Endothelial cell (in vitro differentiated cells): ENCODE results near the gene MCHR1. TPM values are rescaled to one million over a fixed set of nuclear protein-coding genes. Genes with fewer than 3 reads are reported as not detected.

Experiments
- DNase-seq: peaks from one replicate; pipeline ENCODE4 v3.0.0; 2021; ENCODE audit warnings: low spot score
- H3K27ac Mint-ChIP-seq: one replicate; pipeline ENCODE4 v1.8.0; 2021; ENCODE audit warnings: mixed read lengths, inconsistent platforms; ENCODE audit not compliant: unreplicated experiment
- H3K27me3 Mint-ChIP-seq: one replicate; pipeline ENCODE4 v1.8.0; 2021; ENCODE audit warnings: mild to moderate bottlenecking, moderate library complexity, mixed read lengths, inconsistent platforms; ENCODE audit not compliant: unreplicated experiment
- H3K36me3 Mint-ChIP-seq: one replicate; pipeline ENCODE4 v1.8.0; 2021; ENCODE audit warnings: mild to moderate bottlenecking, low read depth, mixed read lengths, inconsistent platforms; ENCODE audit not compliant: unreplicated experiment
- H3K4me1 Mint-ChIP-seq: one replicate; pipeline ENCODE4 v1.8.0; 2021; ENCODE audit warnings: mild to moderate bottlenecking, mixed read lengths, inconsistent platforms; ENCODE audit not compliant: unreplicated experiment
- H3K4me3 Mint-ChIP-seq: one replicate; pipeline ENCODE4 v1.8.0; 2021; ENCODE audit warnings: mild to moderate bottlenecking, mixed read lengths, inconsistent platforms; ENCODE audit not compliant: unreplicated experiment
- H3K9me3 Mint-ChIP-seq: one replicate; pipeline ENCODE4 v1.8.0; 2021; ENCODE audit warnings: mixed read lengths, inconsistent platforms; ENCODE audit not compliant: unreplicated experiment
- total RNA-seq: library from RNA; stranded (reverse); fragmentation: NEBNext Ultra II Directional; extraction: Animal tissue kit (Norgen Biotek cat#: 25700); gene quantifications from one replicate; pipeline ENCODE4 v1.2.1, GENCODE V29; 2021; ENCODE audit not compliant: unreplicated experiment
- TF ChIP-seq, protein P1 (sequence below): fragments of 200-600 bp; sonication (generic); IDR thresholded peaks from one replicate; pipeline ENCODE4 v1.5.0; 2021; ENCODE audit warnings: antibody characterized with exemption; ENCODE audit not compliant: unreplicated experiment

MCHR1 gene
- total RNA-seq, 1 donor from 2014 or later: 6.6 TPM

DNA sequence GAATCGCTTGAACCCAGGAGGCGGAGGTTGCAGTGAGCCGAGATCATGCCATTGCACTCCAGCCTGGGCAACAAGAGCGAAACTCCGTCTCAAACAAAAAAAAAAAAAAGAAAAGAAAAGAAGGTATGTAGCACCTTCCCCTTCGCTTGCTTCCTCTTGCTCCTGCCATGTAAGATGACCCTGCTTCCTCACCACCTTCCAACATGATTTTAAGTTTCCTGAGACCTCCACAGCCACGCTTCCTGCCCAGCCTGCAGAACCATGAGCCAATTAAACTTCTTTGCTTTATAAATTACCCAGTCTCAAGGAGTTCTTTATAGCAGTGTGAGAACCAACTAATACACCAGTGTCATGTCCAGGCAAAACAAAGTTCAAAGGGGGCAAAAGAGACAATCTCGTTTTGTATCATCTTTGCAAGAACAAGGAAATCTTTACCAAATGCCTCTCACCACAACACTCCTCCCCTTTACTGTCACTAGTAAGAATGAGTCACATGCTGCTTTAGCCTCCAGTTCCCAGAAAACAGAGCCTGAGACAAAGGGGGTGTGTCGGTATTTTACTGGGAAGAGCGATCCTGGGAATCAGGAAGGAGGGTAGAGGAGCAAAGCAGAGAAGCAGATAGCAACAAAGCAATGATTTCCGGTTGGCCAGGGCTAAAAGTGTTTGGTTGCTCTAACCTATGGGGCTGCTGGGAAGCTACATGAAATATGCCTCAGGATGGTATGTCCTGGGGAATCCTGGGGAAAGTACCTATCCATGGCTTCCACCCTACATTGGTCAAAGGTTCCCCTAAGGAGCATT is 10.5 kb upstream of the MCHR1 start:
- DNase-seq: peak; percentile 21
- peaks cover 54% of the 10 kb centered on the region for H3K4me1 Mint-ChIP-seq
- H3K36me3 Mint-ChIP-seq: no peaks in the 10 kb centered on the region
- TF ChIP-seq, protein P1, sequence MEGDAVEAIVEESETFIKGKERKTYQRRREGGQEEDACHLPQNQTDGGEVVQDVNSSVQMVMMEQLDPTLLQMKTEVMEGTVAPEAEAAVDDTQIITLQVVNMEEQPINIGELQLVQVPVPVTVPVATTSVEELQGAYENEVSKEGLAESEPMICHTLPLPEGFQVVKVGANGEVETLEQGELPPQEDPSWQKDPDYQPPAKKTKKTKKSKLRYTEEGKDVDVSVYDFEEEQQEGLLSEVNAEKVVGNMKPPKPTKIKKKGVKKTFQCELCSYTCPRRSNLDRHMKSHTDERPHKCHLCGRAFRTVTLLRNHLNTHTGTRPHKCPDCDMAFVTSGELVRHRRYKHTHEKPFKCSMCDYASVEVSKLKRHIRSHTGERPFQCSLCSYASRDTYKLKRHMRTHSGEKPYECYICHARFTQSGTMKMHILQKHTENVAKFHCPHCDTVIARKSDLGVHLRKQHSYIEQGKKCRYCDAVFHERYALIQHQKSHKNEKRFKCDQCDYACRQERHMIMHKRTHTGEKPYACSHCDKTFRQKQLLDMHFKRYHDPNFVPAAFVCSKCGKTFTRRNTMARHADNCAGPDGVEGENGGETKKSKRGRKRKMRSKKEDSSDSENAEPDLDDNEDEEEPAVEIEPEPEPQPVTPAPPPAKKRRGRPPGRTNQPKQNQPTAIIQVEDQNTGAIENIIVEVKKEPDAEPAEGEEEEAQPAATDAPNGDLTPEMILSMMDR: no peak
- H3K9me3 Mint-ChIP-seq: no peaks in the 10 kb centered on the region
- peak overlapping the region; percentile 89 for H3K27ac Mint-ChIP-seq
- peak overlapping the region; percentile 16 for H3K4me3 Mint-ChIP-seq
- peaks cover 4% of the 10 kb centered on the region for H3K27me3 Mint-ChIP-seq

DNA sequence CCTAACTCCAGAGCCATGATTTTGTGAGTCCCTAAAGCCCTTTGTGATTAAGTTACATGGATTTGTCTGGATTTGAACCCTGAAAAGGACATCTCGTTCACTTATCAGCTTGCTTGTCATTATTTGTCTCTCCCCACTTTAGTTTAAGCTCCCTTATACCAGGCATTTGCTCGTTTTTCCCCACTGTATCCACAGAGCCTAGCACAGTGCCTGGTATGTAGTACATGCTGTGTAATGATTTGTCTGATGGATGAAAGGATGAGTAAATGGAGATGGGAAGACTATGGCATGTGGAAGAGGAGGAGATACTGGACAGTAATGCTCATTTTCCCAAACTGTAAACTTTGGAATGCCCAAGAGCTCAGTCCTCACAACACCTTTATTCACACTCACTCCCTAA is 9.2 kb upstream of the MCHR1 start:
- no peaks in the 10 kb centered on the region for H3K36me3 Mint-ChIP-seq
- H3K4me3 Mint-ChIP-seq: peak overlapping the region; percentile 4
- TF ChIP-seq, protein P1: no peak
- peaks cover 4% of the 10 kb centered on the region for H3K27me3 Mint-ChIP-seq
- H3K4me1 Mint-ChIP-seq: peaks cover 60% of the 10 kb centered on the region
- H3K27ac Mint-ChIP-seq: peak overlapping the region; percentile 89
- H3K9me3 Mint-ChIP-seq: no peaks in the 10 kb centered on the region
- DNase-seq: no peak

DNA sequence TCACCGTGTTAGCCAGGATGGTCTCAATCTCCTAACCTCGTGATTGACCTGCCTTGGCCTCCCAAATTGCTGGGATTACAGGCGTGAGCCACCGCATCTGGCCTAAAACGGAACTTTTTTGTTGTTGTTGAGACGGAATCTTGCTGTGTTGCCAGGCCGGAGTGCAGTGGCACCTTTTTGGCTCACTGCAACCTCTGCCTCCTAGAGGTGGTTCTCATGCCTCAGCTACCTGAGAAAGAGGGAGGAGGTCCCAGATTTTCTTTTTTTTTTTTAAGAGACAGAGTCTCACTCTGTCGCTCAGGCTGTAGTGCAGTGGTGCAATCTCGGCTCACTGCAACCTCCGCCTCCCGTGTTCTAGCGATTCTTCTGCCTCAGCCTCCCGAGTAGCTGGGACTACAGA is 7.9 kb upstream of the MCHR1 start:
- H3K4me1 Mint-ChIP-seq: peaks cover 64% of the 10 kb centered on the region
- peak overlapping the region; percentile 94 for H3K27ac Mint-ChIP-seq
- no peak for DNase-seq
- H3K27me3 Mint-ChIP-seq: peaks cover 6% of the 10 kb centered on the region
- TF ChIP-seq, protein P1: no peak
- no peaks in the 10 kb centered on the region for H3K9me3 Mint-ChIP-seq
- no peaks in the 10 kb centered on the region for H3K36me3 Mint-ChIP-seq
- H3K4me3 Mint-ChIP-seq: no peak overlapping the region

DNA sequence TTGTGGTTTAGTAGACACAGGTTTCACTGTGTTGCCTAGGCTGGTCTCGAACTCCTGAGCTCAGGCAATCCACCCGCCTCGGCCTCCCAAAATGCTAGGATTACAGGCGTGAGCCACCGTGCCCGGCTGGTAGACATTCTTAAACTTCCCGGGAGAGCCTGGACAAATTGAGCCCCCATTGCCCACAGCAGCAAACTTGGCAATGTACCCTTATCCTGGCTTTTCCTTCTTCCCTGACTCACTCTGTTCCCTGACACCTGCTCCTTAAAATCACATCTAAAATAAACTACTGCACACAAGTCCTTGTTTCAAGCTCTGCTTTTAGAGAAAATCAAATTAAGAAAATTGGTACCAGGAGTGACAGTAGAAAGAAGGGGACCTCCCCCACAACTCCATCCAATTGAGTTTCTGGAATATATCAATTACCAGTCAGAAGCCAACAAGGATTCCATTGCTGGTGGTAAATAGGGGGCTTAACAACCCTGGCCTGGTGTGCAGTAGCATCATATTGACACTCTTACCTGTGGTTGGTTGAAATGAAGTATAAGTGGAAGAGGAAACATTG is 7.4 kb upstream of the MCHR1 start:
- DNase-seq: no peak
- no peaks in the 10 kb centered on the region for H3K9me3 Mint-ChIP-seq
- TF ChIP-seq, protein P1: no peak

DNA sequence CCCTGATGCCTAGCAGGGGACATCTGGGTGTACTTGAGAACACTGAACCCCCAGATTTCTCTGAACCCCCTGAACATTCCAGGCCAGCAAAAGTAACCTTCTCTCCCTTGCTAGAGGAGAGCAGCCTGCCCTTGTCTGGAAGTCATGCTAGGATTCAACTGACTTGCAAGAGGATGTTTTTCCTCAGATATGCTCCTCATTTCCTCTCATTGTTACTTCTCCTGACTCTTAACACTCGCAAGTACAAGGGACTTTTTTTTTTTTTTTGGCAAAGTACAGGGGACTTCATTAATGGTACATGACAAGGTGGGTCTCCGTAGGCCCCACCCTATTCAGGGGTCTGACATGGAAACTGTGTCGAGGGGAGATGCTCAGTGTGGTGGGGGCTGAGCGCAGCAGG is 6.3 kb upstream of the MCHR1 start:
- TF ChIP-seq, protein P1: no peak
- peak overlapping the region; percentile 9 for H3K4me3 Mint-ChIP-seq
- H3K9me3 Mint-ChIP-seq: no peaks in the 10 kb centered on the region
- peaks cover 61% of the 10 kb centered on the region for H3K4me1 Mint-ChIP-seq
- peaks cover 10% of the 10 kb centered on the region for H3K27me3 Mint-ChIP-seq
- peak overlapping the region; percentile 94 for H3K27ac Mint-ChIP-seq
- H3K36me3 Mint-ChIP-seq: no peaks in the 10 kb centered on the region
- DNase-seq: peak; percentile 16

More for the DNA sequence above, 7.4 kb upstream of the MCHR1 start:
- no peaks in the 10 kb centered on the region for H3K36me3 Mint-ChIP-seq
- peaks cover 65% of the 10 kb centered on the region for H3K4me1 Mint-ChIP-seq
- peak overlapping the region; percentile 10 for H3K4me3 Mint-ChIP-seq
- peak overlapping the region; percentile 94 for H3K27ac Mint-ChIP-seq
- peaks cover 10% of the 10 kb centered on the region for H3K27me3 Mint-ChIP-seq
